ENCODE results near the gene RBMS3. TPM values are rescaled to one million over a fixed set of nuclear protein-coding genes. Genes with fewer than 3 reads are reported as not detected.

RBMS3 gene
- total RNA-seq, 1 donor from 2014 or later: 49.0 TPM

DNA sequence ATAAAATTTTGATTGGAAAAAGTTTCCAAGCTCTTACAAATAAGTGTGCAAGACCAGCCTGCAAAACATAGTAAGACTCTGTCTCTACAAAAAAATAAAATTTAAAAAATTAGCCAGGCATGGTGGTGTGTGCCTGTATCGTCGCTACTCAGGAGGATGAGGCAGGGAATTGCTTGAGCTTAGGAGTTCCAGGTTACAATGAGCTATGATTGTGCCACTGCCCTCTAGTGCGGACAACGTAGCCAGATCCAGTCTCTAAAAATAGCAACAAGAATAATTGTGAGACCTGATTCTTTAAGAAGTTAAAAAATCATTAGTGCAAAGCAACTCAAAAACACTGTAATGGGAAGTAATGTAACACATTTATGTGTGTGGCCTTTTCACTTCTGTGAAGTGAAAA lies 251.6 kb downstream of the RBMS3 start:
- no peak for DNase-seq (ENCODE audit: low spot score)
- intact Hi-C loops (cut with DNase I): loop anchor here (5.0 kb wide), 1 partner anchor 155 kb away; no protein-coding TSS in a partner anchor

DNA sequence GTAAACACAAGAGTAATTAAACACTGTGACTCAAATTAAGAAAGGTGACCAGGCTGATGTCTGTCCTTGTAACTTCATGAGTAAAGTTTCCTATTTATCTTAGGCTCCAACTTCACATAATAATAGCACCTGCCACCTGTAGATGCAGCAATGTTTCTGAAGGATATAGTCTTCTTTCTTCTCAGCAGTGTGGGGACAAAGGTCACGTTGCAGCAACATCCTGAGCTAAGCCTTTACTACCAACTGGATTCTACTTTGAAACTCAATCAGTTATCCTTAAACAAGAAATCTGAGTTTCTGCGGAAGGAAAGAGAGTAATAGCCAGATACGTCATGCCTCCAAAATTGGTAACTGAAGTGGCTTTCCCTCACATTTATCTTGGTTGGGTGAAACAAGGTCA lies 253.1 kb downstream of the RBMS3 start:
- intact Hi-C loops (cut with DNase I): loop anchor here (5.0 kb wide), 1 partner anchor 153 kb away; no protein-coding TSS in a partner anchor
- DNase-seq (ENCODE audit: low spot score): no peak

GRCh38 chr3:29536016-29536758 lies 255.3 kb downstream of the RBMS3 start:
- intact Hi-C loops (cut with DNase I): no loop called here

GRCh38 chr3:29537889-29538609 lies 257.2 kb downstream of the RBMS3 start:
- DNase-seq (ENCODE audit: low spot score): no peak
- intact Hi-C loops (cut with DNase I): no loop called here

More at GRCh38 chr3:29536016-29536758, 255.3 kb downstream of the RBMS3 start:
- DNase-seq (ENCODE audit: low spot score): no peak

GRCh38 chr3:29538610-29538958 lies 257.7 kb downstream of the RBMS3 start:
- no peak for DNase-seq (ENCODE audit: low spot score)
- intact Hi-C loops (cut with DNase I): no loop called here

- DNase-seq (ENCODE audit: low spot score): no peak
- intact Hi-C loops (cut with DNase I): no loop called here
Observed at GRCh38 chr3:29540544-29540943, 259.7 kb downstream of the RBMS3 start.

DNA sequence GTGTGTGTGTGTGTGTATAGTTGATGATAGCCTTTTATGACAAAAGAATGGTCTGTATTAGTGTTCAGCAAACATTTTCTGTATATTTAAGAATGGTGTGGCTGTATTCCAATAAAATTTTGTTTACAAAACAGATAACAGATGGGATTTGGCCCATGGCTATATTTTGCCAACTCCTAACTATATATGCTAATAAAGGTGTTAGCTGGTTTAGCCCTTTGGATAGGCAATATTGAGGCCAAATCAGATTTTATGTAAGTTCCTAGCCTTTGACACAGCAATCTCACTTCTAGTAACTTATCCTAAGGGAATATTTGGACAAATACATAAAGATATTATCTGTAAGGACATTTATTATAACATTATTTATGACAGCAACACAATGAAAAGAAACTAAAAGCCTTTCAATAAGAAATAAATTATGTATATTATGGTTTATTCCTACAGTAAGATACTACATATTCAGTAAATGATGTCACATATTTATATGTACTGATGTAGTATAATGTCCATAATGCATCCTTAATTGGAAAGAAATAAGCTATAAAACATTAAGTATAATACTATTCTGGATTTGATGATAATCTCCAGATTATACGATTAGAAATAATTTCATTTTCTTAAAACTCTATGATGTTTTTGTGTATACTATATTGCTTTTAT lies 264.0 kb downstream of the RBMS3 start:
- no peak for DNase-seq (ENCODE audit: low spot score)
- intact Hi-C loops (cut with DNase I): no loop called here

DNA sequence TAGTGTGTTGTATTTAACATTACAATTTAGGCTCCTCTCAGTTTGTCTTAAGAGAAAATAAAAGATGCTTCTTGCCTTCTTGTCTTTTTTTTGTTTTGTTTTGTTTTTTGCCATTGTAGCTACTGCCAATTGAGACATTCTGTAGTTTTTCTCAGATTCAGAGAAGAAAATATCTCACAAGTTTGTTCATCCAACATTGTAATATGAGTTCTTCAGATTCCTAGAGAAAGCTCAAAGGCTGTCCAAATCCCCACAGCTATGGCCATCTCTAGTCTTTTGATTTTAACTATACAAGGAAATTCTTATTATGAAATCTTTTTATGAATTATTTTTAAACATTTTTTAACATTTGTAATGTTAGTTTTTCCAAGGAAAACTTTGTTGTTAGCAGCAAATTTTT lies 264.7 kb downstream of the RBMS3 start:
- intact Hi-C loops (cut with DNase I): no loop called here
- DNase-seq (ENCODE audit: low spot score): no peak

GRCh38 chr3:29552051-29552450 lies 271.2 kb downstream of the RBMS3 start:
- no peak for DNase-seq (ENCODE audit: low spot score)
- intact Hi-C loops (cut with DNase I): no loop called here

DNA sequence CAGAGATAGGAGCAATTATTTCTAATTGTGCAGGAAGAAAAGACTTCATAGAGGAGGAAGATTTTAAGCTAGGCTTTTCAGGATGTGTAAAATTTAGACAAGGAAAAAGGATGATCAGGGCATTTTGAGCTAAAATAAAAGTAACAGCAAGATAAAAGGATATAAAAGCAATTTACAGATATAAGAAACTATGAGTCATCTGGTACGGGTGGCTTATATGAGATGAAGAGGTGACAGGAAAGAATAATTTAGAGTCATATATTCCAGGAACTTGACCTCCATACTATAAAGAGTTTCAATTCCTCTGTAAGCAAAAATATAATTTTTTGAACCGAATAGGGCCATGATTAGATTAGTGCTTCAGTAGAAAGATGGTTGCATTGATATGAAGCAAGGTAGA lies 273.7 kb downstream of the RBMS3 start:
- intact Hi-C loops (cut with DNase I): no loop called here
- no peak for DNase-seq (ENCODE audit: low spot score)

- no peak for DNase-seq (ENCODE audit: low spot score)
- intact Hi-C loops (cut with DNase I): no loop called here
Observed at GRCh38 chr3:29555590-29555989, 274.7 kb downstream of the RBMS3 start.

DNA sequence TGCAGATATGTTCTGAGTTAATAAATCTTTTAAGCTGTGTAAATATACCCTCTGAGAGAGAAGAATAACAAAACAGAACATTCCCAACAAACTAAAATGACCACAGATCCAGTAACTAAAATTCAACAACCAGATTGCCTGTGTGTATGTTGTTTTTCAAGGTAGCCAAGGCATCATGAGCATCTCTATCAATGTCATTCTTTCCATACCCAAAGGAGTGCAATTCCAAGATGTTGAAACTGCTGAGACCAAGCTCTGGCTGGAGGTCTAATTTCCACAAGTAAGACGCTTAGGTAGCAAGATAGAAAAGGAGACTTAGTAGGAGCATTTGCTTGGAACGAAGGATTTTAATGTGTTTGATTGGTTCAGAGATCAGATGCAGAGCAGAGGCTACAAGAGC lies 276.3 kb downstream of the RBMS3 start:
- DNase-seq (ENCODE audit: low spot score): no peak
- intact Hi-C loops (cut with DNase I): no loop called here

DNA sequence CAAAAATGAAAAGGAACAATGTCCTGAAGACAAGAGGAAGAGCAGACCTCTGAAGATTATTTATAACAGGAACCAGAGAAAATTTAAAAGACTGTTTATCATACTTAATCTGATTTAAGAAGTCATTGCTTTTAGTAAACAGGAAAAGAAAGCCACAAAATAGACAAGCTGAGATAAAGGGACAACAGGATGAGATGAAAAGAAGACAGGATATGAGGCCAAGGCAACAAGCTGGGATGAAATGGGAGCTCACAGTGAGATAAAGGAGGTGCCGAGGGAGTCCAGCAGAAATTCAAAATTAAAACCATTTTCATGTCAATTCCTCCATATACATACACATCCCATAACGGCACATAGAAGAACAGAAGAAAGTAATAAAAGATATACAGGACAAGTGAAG lies 277.0 kb downstream of the RBMS3 start:
- intact Hi-C loops (cut with DNase I): no loop called here

GRCh38 chr3:29559741-29560465 lies 279.0 kb downstream of the RBMS3 start:
- no peak for DNase-seq (ENCODE audit: low spot score)
- intact Hi-C loops (cut with DNase I): no loop called here

More for the DNA sequence above, 277.0 kb downstream of the RBMS3 start:
- DNase-seq (ENCODE audit: low spot score): no peak

- DNase-seq (ENCODE audit: low spot score): no peak
- intact Hi-C loops (cut with DNase I): no loop called here
Observed at GRCh38 chr3:29561651-29562149, 280.8 kb downstream of the RBMS3 start.

DNA sequence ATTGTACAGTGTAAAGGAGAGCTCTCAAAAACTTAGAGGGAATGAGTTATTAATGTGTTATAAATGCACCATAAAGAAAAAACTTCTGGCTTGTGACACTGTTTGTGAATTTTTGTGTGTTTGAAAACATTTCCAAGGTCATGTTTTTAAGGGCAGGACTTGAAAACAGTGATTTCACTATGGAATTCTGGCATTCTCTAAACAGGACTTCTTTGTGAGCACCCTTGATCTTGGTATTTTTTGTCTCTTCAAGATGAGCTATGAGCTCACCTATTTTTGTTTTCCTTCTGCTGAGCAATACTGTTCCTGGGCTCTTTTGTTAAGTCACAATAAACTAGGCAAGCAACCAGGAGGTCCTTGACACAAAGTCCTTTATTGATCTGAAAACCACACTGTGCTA lies 284.4 kb downstream of the RBMS3 start:
- no peak for DNase-seq (ENCODE audit: low spot score)
- intact Hi-C loops (cut with DNase I): no loop called here

DNA sequence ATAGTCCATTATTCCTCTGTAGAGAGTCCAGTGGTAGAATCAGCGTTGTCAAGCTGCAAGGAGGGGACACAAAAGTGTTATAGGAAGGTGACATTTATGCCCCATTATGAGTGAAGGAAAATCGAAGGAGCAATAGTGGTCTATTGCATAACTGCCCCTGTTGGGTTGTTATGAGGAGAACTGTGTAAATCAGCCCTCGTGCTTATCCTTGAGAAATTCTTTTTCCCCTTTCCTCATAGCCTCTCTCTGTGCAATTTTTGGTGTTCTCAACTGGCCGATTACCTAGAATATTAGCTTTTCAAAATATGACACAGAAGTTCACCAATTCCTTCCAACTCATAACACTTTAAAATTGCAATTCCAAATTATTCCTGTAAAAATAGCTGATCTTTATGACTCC lies 286.6 kb downstream of the RBMS3 start:
- DNase-seq (ENCODE audit: low spot score): no peak
- intact Hi-C loops (cut with DNase I): no loop called here

DNA sequence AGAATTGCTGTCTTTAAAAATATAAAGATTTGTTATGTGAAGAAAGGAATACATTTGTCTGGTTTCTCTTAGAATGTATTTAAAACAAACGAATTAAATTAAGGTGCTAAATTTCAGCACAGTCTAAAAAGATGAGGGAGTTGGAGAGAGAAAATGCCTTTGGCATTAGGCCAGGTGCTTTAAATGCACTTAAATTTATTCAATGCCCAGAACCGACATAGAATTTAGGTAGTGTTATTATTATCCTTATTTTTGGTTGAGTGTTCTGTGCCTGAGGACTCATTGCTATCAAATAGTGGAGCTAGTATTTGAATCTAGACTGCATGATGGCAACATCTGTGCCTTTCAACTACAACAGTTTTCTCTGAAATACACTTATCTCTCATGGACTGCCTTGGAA lies 287.5 kb downstream of the RBMS3 start:
- intact Hi-C loops (cut with DNase I): no loop called here
- DNase-seq (ENCODE audit: low spot score): no peak

DNA sequence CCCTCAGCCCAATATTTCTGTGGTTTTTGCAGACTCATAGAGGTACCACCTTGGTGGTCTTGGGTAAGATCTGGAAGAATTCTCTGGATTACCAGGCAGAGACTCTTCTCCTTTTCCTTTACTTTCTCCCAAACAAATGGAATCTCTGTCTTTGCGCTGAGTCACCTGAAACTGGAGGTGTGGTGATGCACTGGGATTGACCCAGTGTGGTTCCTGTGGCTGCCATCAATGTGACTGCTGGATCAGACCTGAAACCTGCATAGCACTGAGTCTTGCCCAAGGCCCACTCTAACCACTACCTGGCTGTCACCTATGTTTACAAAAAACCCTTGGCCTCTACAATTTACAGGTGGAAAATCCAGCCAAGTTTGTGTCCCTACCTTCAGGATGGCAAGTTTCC lies 295.3 kb downstream of the RBMS3 start:
- DNase-seq (ENCODE audit: low spot score): no peak
- intact Hi-C loops (cut with DNase I): no loop called here

- no peak for DNase-seq (ENCODE audit: low spot score)
- intact Hi-C loops (cut with DNase I): no loop called here
Observed at GRCh38 chr3:29576675-29577074, 295.8 kb downstream of the RBMS3 start.
